GM19452 (cell line): ENCODE measurements around the gene CRTAC1.

Experiments used
- ATAC-seq: cut with Tn5 transposase; IDR thresholded peaks from one replicate; pipeline ENCODE4 v1.9.1; 2021; ENCODE audit not compliant: unreplicated experiment

The CRTAC1 gene

GRCh38 chr10:98030093-98030821, at the start of gene CRTAC1:
CRTAC1 (minus strand) TSS chr10:98030621; CDS start chr10:98030472, 149 bp downstream.
- no peak for ATAC-seq

- ATAC-seq = no peak
Observed at GRCh38 chr10:98078774-98079173, 48.4 kb upstream of the CRTAC1 start.

GRCh38 chr10:98077223-98077622, 46.8 kb upstream of the CRTAC1 start:
- no peak for ATAC-seq

- no peak for ATAC-seq
Observed at GRCh38 chr10:98076086-98076485, 45.7 kb upstream of the CRTAC1 start.

GRCh38 chr10:98074315-98074911, 44.0 kb upstream of the CRTAC1 start:
- no peak for ATAC-seq

GRCh38 chr10:98067165-98067564, 36.7 kb upstream of the CRTAC1 start:
- no peak for ATAC-seq

GRCh38 chr10:98063740-98064027, 33.3 kb upstream of the CRTAC1 start:
- no peak for ATAC-seq

GRCh38 chr10:98062424-98062823, 32.0 kb upstream of the CRTAC1 start:
- ATAC-seq = no peak

- ATAC-seq = no peak
Observed at GRCh38 chr10:98060079-98060478, 29.7 kb upstream of the CRTAC1 start.

GRCh38 chr10:98058295-98058694, 27.9 kb upstream of the CRTAC1 start:
- no peak for ATAC-seq

GRCh38 chr10:98055841-98056516, 25.6 kb upstream of the CRTAC1 start:
- peak; percentile 78 for ATAC-seq

GRCh38 chr10:98047009-98047741, 16.8 kb upstream of the CRTAC1 start:
- no peak for ATAC-seq

GRCh38 chr10:98045785-98046389, 15.5 kb upstream of the CRTAC1 start:
- peak; percentile 63 for ATAC-seq

- no peak for ATAC-seq
Observed at GRCh38 chr10:98041352-98042043, 11.1 kb upstream of the CRTAC1 start.

- no peak for ATAC-seq
Observed at GRCh38 chr10:98039690-98040381, 9.4 kb upstream of the CRTAC1 start.

- ATAC-seq = no peak
Observed at GRCh38 chr10:98038288-98038687, 7.9 kb upstream of the CRTAC1 start.

- ATAC-seq = no peak
Observed at GRCh38 chr10:98035599-98035998, 5.2 kb upstream of the CRTAC1 start.

- no peak for ATAC-seq
Observed at GRCh38 chr10:98033515-98033914, 3.1 kb upstream of the CRTAC1 start.

GRCh38 chr10:98031440-98031839, 1.0 kb upstream of the CRTAC1 start:
- ATAC-seq = no peak

GRCh38 chr10:98030991-98031431, 590 bp upstream of the CRTAC1 start:
- no peak for ATAC-seq
